H1 (cell line): ENCODE results near the gene TSPAN5. TPM values are rescaled to one million over a fixed set of nuclear protein-coding genes. Genes with fewer than 3 reads are reported as not detected.

Experiments
- BCL11A ChIP-seq, 2 experiments: IDR thresholded peaks; one replicate each; pipeline ENCODE4 v1.6.1; 2011; ENCODE audit warnings: low read depth in 2 of 2, low read length in 2 of 2, mild to moderate bottlenecking in 2 of 2
- EP300 ChIP-seq, 2 experiments: IDR thresholded peaks; 1 replicate in 1 of 2; 2 replicates in 1 of 2; pipeline ENCODE4 v1.6.1; 2011 to 2012; ENCODE audit warnings: low read depth in 2 of 2, low read length in 2 of 2, mild to moderate bottlenecking in 2 of 2, borderline replicate concordance in 1 of 2, inconsistent platforms in 1 of 2, moderate library complexity in 1 of 2
- RNF2 ChIP-seq: fragments of 200-900, 300-1000 bp; sonication (generic); IDR thresholded peaks from 2 replicates; pipeline ENCODE4 v1.7.1; 2016; ENCODE audit warnings: borderline replicate concordance, low read depth, mild to moderate bottlenecking, antibody characterized with exemption, low read length; ENCODE audit not compliant: poor library complexity, severe bottlenecking; ENCODE audit errors: missing control alignments
- TAF7 ChIP-seq: optimal IDR thresholded peaks from 2 replicates; pipeline ENCODE3; 2011; ENCODE audit warnings: low read depth, mild to moderate bottlenecking, inconsistent platforms, low read length, moderate library complexity, borderline replicate concordance
- polyA plus RNA-seq, 7 experiments: library from polyadenylated mRNA; depleted of rRNA in 3 of 7; stranded (reverse) in 5 of 7; unstranded in 2 of 7; fragments of >200 nt in 5 of 7; fragments of 200-250 nt in 2 of 7; gene quantifications; 1 replicate in 5 of 7; 2 replicates in 1 of 7; 4 replicates in 1 of 7; pipeline versions ENCODE4 v1.2.1 to v1.2.3, GENCODE V29; 2011 to 2013; ENCODE audit warnings: missing spikeins in 2 of 7, mixed read lengths in 2 of 7
- total RNA-seq: library from RNA; stranded (reverse); fragmentation: NEBNext Ultra II Directional; extraction: Animal tissue kit (Norgen Biotek cat#: 25700); gene quantifications from 2 replicates; pipeline ENCODE4 v1.2.1, GENCODE V29; 2021

The TSPAN5 gene
- total and polyA plus RNA-seq, 2 of the 8 experiments (the other 6 are each of a cell fraction or from before 2014, with no cell fraction given) = 17.6 to 21.2 TPM

DNA sequence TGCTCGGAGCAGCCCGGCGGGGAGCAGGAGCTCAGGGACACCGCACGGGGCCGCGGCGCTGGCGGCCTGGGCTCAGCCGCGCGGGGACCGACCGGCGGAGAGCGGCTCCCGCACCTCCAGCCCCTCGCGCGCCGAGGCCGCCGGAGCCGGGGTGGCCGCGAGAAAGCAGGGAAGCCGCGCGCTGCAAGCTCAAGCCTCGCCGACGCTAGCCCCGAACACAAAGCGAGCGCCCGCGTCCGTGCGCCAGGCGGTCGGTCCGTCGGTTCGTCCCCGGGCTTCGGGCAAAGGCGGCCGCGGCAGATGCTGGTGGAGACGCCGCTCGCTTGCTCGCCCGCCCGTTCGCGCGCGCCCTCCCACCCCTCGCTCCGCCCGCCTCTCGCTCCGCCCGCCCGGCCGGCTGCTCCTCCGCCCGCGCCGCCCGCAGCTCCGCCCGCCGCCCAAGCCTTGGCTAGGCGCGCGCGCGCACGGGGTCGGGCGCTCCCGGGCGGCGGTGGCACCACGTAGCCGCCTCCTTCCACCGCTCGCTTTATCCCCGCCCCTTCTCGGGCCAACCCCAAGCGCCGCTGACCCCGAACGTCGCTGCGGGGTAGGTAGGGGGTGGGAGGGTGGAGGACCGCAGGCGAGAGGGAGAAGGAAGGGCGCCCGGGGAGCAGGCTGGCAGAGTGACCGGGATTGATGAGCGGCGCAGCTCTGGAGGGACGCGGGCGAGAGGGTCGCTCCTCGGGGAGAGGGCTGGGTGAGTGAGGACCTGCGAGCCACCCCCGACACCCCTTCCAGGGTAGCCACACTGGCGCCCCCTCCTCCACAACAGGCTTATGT is at the start of gene TSPAN5 (continued):
- TF ChIP-seq EP300 (IDR thresholded peaks at IDR 0.05; ENCODE audit: borderline replicate concordance in 1 of 2, low read depth in 2 of 2, low read length in 2 of 2) = no peak
- no peak for TF ChIP-seq BCL11A (IDR thresholded peaks at IDR 0.05; ENCODE audit: low read depth in 2 of 2, low read length in 2 of 2)
- no peak for TF ChIP-seq RNF2
- TF ChIP-seq TAF7 = no peak
